Fibroblast of the aortic adventitia (primary cell): ENCODE data around the gene STK26. TPM values are rescaled to one million over a fixed set of nuclear protein-coding genes. Genes with fewer than 3 reads are reported as not detected.

Experiments
- DNase-seq: peaks from one replicate; pipeline ENCODE4 v3.0.0-alpha.2; 2010; ENCODE audit warnings: low read depth
- H3K4me3 ChIP-seq: 2 replicates; pipeline ENCODE4 v1.5.1; 2011; ENCODE audit warnings: low read depth, mild to moderate bottlenecking, control low read depth, low read length, moderate library complexity
- CTCF ChIP-seq: IDR thresholded peaks from 2 replicates; pipeline ENCODE4 v1.5.1; 2011; ENCODE audit warnings: mild to moderate bottlenecking, low read length, control low read depth, inconsistent platforms; ENCODE audit not compliant: insufficient read depth
- total RNA-seq: library from RNA; depleted of rRNA; stranded (reverse); fragments of >200 nt; gene quantifications from 2 replicates; pipeline ENCODE4 v1.2.3, GENCODE V29; 2012; ENCODE audit warnings: low replicate concordance

The STK26 gene
- total RNA-seq, 1 donor = 1.6 TPM

GRCh38 chrX:132120913-132121312 is 97.8 kb downstream of the STK26 start:
- H3K4me3 ChIP-seq = no peak overlapping the region
- DNase-seq = no peak
- no peak for TF ChIP-seq CTCF

Other genes with a start within 250 kb of the STK26 start
- not detected in 2 replicates for gene FRMD7, start 104.7 kb downstream of the STK26 start, total RNA-seq
- 8.0 and 24.4 TPM in 2 replicates for gene RAP2C, start 196.1 kb downstream of the STK26 start, total RNA-seq